K562 (cell line): Measurements from ENCODE around the gene PTCRA. TPM values are rescaled to one million over a fixed set of nuclear protein-coding genes. Genes with fewer than 3 reads are reported as not detected.

ENCODE experiments used
- BRF1 ChIP-seq: IDR thresholded peaks from 3 replicates; pipeline ENCODE4 v1.6.1; 2011; ENCODE audit warnings: borderline replicate concordance, mild to moderate bottlenecking; ENCODE audit not compliant: insufficient read length; ENCODE audit errors: extremely low read depth
- FOXA1 ChIP-seq: fragments of 450-650 bp; IDR thresholded peaks from 2 replicates; pipeline ENCODE4 v1.6.1; 2016; ENCODE audit warnings: mild to moderate bottlenecking, borderline replicate concordance
- HMG20B ChIP-seq: fragments of 250-450 bp; sonication (Bioruptor Pico); IDR thresholded peaks from 2 replicates; pipeline ENCODE4 v1.5.0; 2021; ENCODE audit warnings: mild to moderate bottlenecking
- HNRNPUL1 ChIP-seq: fragments of 200-400 bp; formaldehyde crosslinking; IDR thresholded peaks from 2 replicates; pipeline ENCODE4 v1.6.1; 2017; ENCODE audit warnings: low read length
- NEUROD1 ChIP-seq: fragments of 150-350 bp; IDR thresholded peaks from 2 replicates; pipeline ENCODE4 v1.6.1; 2014; ENCODE audit warnings: borderline replicate concordance, low read length, low read depth; ENCODE audit not compliant: partially characterized antibody
- NFRKB ChIP-seq: fragments of 450-650 bp; IDR thresholded peaks from 2 replicates; pipeline ENCODE4 v1.6.1; 2016; ENCODE audit warnings: low read depth
- SMAD3 ChIP-seq: fragments of 450-650 bp; formaldehyde crosslinking; conservative IDR thresholded peaks from 2 replicates; pipeline ENCODE4 v1.4.0; 2020; ENCODE audit warnings: mild to moderate bottlenecking
- ZNF79 ChIP-seq: fragments of 250-450 bp; sonication (Bioruptor Pico); IDR thresholded peaks from 2 replicates; pipeline ENCODE4 v1.4.0; 2020; ENCODE audit warnings: low read depth, mild to moderate bottlenecking, moderate library complexity
- polyA plus RNA-seq, 8 experiments: library from polyadenylated mRNA; depleted of rRNA in 4 of 8; stranded (reverse) in 5 of 8; unstranded in 3 of 8; fragments of >200 nt; fragmentation: Nextera tagmentation in 2 of 8; fragmentation: Illumina TruSeq in 1 of 8; extraction: Ambion mirVana in 2 of 8; extraction: Trizol in 1 of 8; gene quantifications; 2 replicates each; pipeline versions ENCODE4 v1.2.1 to v1.2.3, GENCODE V29; 2011 to 2014; ENCODE audit warnings: inconsistent platforms in 1 of 8, missing spikeins in 1 of 8
- total RNA-seq, 7 experiments: library from RNA; depleted of rRNA in 6 of 7; stranded (reverse); fragments of >200 nt in 6 of 7; fragmentation: Illumina TruSeq in 2 of 7; extraction: Trizol in 2 of 7; gene quantifications; 2 replicates each; pipeline versions ENCODE4 v1.2.1 to v1.2.3, GENCODE V29; 2011 to 2021; ENCODE audit warnings: low replicate concordance in 1 of 7
- TF ChIP-seq, protein P1 (sequence below), 2 experiments: IDR thresholded peaks; 2 replicates each; pipeline ENCODE4 v1.6.1; 2012; ENCODE audit warnings: improper control_type of control experiment in 2 of 2, low read depth in 2 of 2, low read length in 2 of 2, borderline replicate concordance in 1 of 2
- TF ChIP-seq, protein P2 (sequence below): fragments of 450-650 bp; formaldehyde crosslinking; IDR thresholded peaks from 2 replicates; pipeline ENCODE4 v1.4.0; 2022; ENCODE audit warnings: missing genetic modification characterization
- TF ChIP-seq, protein P3 (sequence below): sonication (generic); formaldehyde crosslinking; IDR thresholded peaks from 2 replicates; pipeline ENCODE4 v1.8.0; 2022; ENCODE audit warnings: mild to moderate bottlenecking, missing genetic modification reagents
- TF ChIP-seq, protein P4 (sequence below): sonication (generic); formaldehyde crosslinking; IDR thresholded peaks from 2 replicates; pipeline ENCODE4 v1.5.0; 2020; ENCODE audit warnings: missing genetic modification reagents
- TF ChIP-seq, protein P5 (sequence below), 2 experiments: IDR thresholded peaks; 2 replicates each; pipeline ENCODE4 v1.6.1; 2011; ENCODE audit warnings: borderline replicate concordance in 1 of 2, control low read depth in 1 of 2, low read depth in 1 of 2, low read length in 1 of 2, mild to moderate bottlenecking in 1 of 2, mixed read lengths in 1 of 2, moderate library complexity in 1 of 2; ENCODE audit not compliant: insufficient read depth in 1 of 2, insufficient read length in 1 of 2, poor library complexity in 1 of 2, severe bottlenecking in 1 of 2; ENCODE audit errors: extremely low read depth in 1 of 2

Gene PTCRA
- total and polyA plus RNA-seq, 9 of the 15 experiments (the other 6 are each of a cell fraction or from before 2014, with no cell fraction given), result 0.21 TPM; not detected in 8

DNA sequence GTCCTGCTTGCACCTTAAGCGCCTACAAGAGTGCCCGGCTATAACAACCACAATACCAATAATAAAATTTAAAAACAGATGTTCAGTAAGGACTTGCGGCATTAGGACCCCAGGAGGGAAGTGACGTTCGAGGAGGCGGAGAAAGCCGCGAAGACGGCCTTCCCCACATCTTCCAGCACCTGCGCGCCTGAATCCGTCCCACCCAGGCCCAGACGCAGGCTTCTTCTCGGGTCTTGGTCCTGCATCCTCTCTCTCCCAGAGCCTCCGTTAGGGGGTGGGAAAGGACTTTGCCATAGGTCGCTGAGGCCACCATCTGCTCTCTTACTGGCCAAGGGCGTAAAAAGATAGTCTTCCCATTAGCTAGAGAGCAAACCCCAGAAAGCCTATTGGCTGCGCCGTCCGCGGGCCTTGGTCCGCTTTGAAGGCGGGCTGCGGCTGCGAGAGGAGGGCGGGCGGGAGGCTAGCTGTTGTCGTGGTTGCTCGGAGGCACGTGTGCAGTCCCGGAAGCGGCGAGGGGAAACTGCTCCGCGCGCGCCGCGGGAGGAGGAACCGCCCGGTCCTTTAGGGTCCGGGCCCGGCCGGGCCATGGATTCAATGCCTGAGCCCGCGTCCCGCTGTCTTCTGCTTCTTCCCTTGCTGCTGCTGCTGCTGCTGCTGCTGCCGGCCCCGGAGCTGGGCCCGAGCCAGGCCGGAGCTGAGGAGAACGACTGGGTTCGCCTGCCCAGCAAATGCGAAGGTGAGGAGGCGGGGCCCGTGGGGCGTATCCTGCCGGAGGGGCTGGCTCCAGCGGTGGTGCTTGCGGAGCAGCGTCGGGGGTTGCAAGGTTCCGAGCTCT lies 13.3 kb downstream of the PTCRA start, which contains the start of gene CNPY3 (continued):
- TF ChIP-seq, protein P1, sequence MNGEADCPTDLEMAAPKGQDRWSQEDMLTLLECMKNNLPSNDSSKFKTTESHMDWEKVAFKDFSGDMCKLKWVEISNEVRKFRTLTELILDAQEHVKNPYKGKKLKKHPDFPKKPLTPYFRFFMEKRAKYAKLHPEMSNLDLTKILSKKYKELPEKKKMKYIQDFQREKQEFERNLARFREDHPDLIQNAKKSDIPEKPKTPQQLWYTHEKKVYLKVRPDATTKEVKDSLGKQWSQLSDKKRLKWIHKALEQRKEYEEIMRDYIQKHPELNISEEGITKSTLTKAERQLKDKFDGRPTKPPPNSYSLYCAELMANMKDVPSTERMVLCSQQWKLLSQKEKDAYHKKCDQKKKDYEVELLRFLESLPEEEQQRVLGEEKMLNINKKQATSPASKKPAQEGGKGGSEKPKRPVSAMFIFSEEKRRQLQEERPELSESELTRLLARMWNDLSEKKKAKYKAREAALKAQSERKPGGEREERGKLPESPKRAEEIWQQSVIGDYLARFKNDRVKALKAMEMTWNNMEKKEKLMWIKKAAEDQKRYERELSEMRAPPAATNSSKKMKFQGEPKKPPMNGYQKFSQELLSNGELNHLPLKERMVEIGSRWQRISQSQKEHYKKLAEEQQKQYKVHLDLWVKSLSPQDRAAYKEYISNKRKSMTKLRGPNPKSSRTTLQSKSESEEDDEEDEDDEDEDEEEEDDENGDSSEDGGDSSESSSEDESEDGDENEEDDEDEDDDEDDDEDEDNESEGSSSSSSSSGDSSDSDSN (IDR thresholded peaks at IDR 0.05; ENCODE audit: borderline replicate concordance in 1 of 2, low read depth in 2 of 2, low read length in 2 of 2), result peak; percentile 81 to 92
- TF ChIP-seq FOXA1, result no peak
- TF ChIP-seq SMAD3 (CRISPR knock-in tag), result no peak
- no peak for TF ChIP-seq NFRKB
- TF ChIP-seq HNRNPUL1, result no peak
- TF ChIP-seq NEUROD1, result peak; percentile 98
- TF ChIP-seq BRF1, result no peak
- no peak for TF ChIP-seq HMG20B
- TF ChIP-seq, protein P2, sequence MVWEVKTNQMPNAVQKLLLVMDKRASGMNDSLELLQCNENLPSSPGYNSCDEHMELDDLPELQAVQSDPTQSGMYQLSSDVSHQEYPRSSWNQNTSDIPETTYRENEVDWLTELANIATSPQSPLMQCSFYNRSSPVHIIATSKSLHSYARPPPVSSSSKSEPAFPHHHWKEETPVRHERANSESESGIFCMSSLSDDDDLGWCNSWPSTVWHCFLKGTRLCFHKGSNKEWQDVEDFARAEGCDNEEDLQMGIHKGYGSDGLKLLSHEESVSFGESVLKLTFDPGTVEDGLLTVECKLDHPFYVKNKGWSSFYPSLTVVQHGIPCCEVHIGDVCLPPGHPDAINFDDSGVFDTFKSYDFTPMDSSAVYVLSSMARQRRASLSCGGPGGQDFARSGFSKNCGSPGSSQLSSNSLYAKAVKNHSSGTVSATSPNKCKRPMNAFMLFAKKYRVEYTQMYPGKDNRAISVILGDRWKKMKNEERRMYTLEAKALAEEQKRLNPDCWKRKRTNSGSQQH, result no peak
- TF ChIP-seq, protein P3, sequence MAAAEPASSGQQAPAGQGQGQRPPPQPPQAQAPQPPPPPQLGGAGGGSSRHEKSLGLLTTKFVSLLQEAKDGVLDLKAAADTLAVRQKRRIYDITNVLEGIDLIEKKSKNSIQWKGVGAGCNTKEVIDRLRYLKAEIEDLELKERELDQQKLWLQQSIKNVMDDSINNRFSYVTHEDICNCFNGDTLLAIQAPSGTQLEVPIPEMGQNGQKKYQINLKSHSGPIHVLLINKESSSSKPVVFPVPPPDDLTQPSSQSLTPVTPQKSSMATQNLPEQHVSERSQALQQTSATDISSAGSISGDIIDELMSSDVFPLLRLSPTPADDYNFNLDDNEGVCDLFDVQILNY (CRISPR knock-in tag), result no peak; the same call in 1 of the 2 replicates
- TF ChIP-seq, protein P4, sequence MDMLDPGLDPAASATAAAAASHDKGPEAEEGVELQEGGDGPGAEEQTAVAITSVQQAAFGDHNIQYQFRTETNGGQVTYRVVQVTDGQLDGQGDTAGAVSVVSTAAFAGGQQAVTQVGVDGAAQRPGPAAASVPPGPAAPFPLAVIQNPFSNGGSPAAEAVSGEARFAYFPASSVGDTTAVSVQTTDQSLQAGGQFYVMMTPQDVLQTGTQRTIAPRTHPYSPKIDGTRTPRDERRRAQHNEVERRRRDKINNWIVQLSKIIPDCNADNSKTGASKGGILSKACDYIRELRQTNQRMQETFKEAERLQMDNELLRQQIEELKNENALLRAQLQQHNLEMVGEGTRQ (CRISPR knock-in tag), result peak; percentile 90
- TF ChIP-seq, protein P5, sequence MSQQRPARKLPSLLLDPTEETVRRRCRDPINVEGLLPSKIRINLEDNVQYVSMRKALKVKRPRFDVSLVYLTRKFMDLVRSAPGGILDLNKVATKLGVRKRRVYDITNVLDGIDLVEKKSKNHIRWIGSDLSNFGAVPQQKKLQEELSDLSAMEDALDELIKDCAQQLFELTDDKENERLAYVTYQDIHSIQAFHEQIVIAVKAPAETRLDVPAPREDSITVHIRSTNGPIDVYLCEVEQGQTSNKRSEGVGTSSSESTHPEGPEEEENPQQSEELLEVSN (IDR thresholded peaks at IDR 0.05; ENCODE audit: borderline replicate concordance in 1 of 2, extremely low read depth in 1 of 2, insufficient read depth in 1 of 2, insufficient read length in 1 of 2, low read depth in 1 of 2, low read length in 1 of 2, poor library complexity in 1 of 2, severe bottlenecking in 1 of 2), result peak; percentile 99
- TF ChIP-seq ZNF79 (CRISPR knock-in tag), result no peak
